Activated T-helper 17 cell treated with anti-CD3 and anti-CD28 coated beads, Interleukin-2, amount 50 U/mL, for 72 hours (primary cell): ENCODE data around the gene SLC34A3. TPM values are rescaled to one million over a fixed set of nuclear protein-coding genes. Genes with fewer than 3 reads are reported as not detected.
A peak's percentile ranks its signal among the peaks of the same experiment; 100 is the strongest.

ENCODE experiments used
- ATAC-seq: fragments of 150-1000 bp; cut with Tn5 transposase; replicated peaks from 2 replicates; pipeline ENCODE4 v1.10.0; 2021; ENCODE audit warnings: mild to moderate bottlenecking, moderate library complexity
- H3K27ac Mint-ChIP-seq: one replicate; pipeline ENCODE4 v1.8.0; 2022; ENCODE audit warnings: mixed read lengths
- H3K27me3 Mint-ChIP-seq: one replicate; pipeline ENCODE4 v1.8.0; 2022; ENCODE audit warnings: mixed read lengths
- H3K36me3 Mint-ChIP-seq: one replicate; pipeline ENCODE4 v1.8.0; 2022; ENCODE audit warnings: low read depth, mild to moderate bottlenecking, mixed read lengths
- H3K4me1 Mint-ChIP-seq: one replicate; pipeline ENCODE4 v1.8.0; 2022; ENCODE audit warnings: mixed read lengths
- H3K4me3 Mint-ChIP-seq: one replicate; pipeline ENCODE4 v1.8.0; 2022; ENCODE audit warnings: mild to moderate bottlenecking, mixed read lengths
- H3K9me3 Mint-ChIP-seq: one replicate; pipeline ENCODE4 v1.8.0; 2022; ENCODE audit warnings: mixed read lengths
- total RNA-seq, 2 donors: library from RNA; stranded (reverse); gene quantifications; one replicate each; pipeline ENCODE4 v1.2.3, GENCODE V29; 2022

Gene SLC34A3
- total RNA-seq, 2 donors from 2014 or later, result not detected

- Mint-ChIP-seq H3K9me3 (no peaks in the 10 kb centered on the region), H3K27ac (peak overlapping the region; percentile 88), H3K4me3 (peak overlapping the region; percentile 90), H3K4me1 (peaks cover 15% of the 10 kb centered on the region), H3K27me3 (no peaks in the 10 kb centered on the region), H3K36me3 (peaks cover 31% of the 10 kb centered on the region)
- ATAC-seq, result no peak
Measured at GRCh38 chr9:137204731-137205125, 26.0 kb upstream of the SLC34A3 start.

- H3K27me3 Mint-ChIP-seq, result no peaks in the 10 kb centered on the region
Measured at GRCh38 chr9:137205126-137206069, 25.3 kb upstream of the SLC34A3 start, which contains the start of the genes NDOR1 and TMEM203. Gene NDOR1 (plus strand): TSS chr9:137205700. CDS start chr9:137205778, 78 bp downstream. Gene TMEM203 (minus strand): TSS chr9:137205648. CDS start chr9:137205414, 234 bp downstream.

GRCh38 chr9:137206602-137207001, 24.1 kb upstream of the SLC34A3 start:
- no peak for ATAC-seq
- Mint-ChIP-seq H3K9me3 (no peaks in the 10 kb centered on the region), H3K4me1 (peaks cover 15% of the 10 kb centered on the region), H3K36me3 (peaks cover 31% of the 10 kb centered on the region), H3K27ac (peak overlapping the region; percentile 88), H3K27me3 (no peaks in the 10 kb centered on the region), H3K4me3 (peak overlapping the region; percentile 90)

More at GRCh38 chr9:137205126-137206069, 25.3 kb upstream of the SLC34A3 start, which contains the start of the genes NDOR1 and TMEM203:
- Mint-ChIP-seq H3K36me3 (peaks cover 31% of the 10 kb centered on the region), H3K4me1 (peaks cover 15% of the 10 kb centered on the region), H3K9me3 (no peaks in the 10 kb centered on the region), H3K27ac (peak within 1 kb of the TSS; percentile 88), H3K4me3 (peak within 1 kb of the TSS; percentile 90)
- peak; percentile 61 for ATAC-seq

GRCh38 chr9:137211532-137211931, 19.2 kb upstream of the SLC34A3 start:
- Mint-ChIP-seq H3K36me3 (peaks cover 28% of the 10 kb centered on the region), H3K4me3 (no peak overlapping the region), H3K27me3 (no peaks in the 10 kb centered on the region), H3K27ac (peak overlapping the region; percentile 60), H3K9me3 (no peaks in the 10 kb centered on the region), H3K4me1 (peaks cover 12% of the 10 kb centered on the region)
- no peak for ATAC-seq

- no peaks in the 10 kb centered on the region for H3K27me3 Mint-ChIP-seq
- H3K36me3 Mint-ChIP-seq, result peaks cover 18% of the 10 kb centered on the region
Measured at GRCh38 chr9:137212520-137212919, 18.2 kb upstream of the SLC34A3 start.

GRCh38 chr9:137213160-137214060, 17.3 kb upstream of the SLC34A3 start:
- no peaks in the 10 kb centered on the region for H3K27me3 Mint-ChIP-seq
- H3K9me3 Mint-ChIP-seq, result no peaks in the 10 kb centered on the region
- no peak overlapping the region for H3K27ac Mint-ChIP-seq
- no peaks in the 10 kb centered on the region for H3K4me1 Mint-ChIP-seq
- H3K4me3 Mint-ChIP-seq, result no peak overlapping the region
- H3K36me3 Mint-ChIP-seq, result peaks cover 11% of the 10 kb centered on the region
- no peak for ATAC-seq

More at GRCh38 chr9:137212520-137212919, 18.2 kb upstream of the SLC34A3 start:
- no peak overlapping the region for H3K27ac Mint-ChIP-seq
- H3K9me3 Mint-ChIP-seq, result no peaks in the 10 kb centered on the region
- H3K4me3 Mint-ChIP-seq, result no peak overlapping the region
- H3K4me1 Mint-ChIP-seq, result peaks cover 2% of the 10 kb centered on the region
- no peak for ATAC-seq

GRCh38 chr9:137214620-137215019, 16.1 kb upstream of the SLC34A3 start:
- ATAC-seq, result no peak
- H3K27me3 Mint-ChIP-seq, result no peaks in the 10 kb centered on the region
- no peak overlapping the region for H3K27ac Mint-ChIP-seq
- H3K4me3 Mint-ChIP-seq, result no peak overlapping the region
- H3K9me3 Mint-ChIP-seq, result no peaks in the 10 kb centered on the region
- H3K36me3 Mint-ChIP-seq, result no peaks in the 10 kb centered on the region
- no peaks in the 10 kb centered on the region for H3K4me1 Mint-ChIP-seq

- Mint-ChIP-seq H3K9me3 (no peaks in the 10 kb centered on the region), H3K27ac (no peak overlapping the region), H3K36me3 (no peaks in the 10 kb centered on the region), H3K4me1 (no peaks in the 10 kb centered on the region), H3K4me3 (no peak overlapping the region), H3K27me3 (no peaks in the 10 kb centered on the region)
- ATAC-seq, result no peak
Measured at GRCh38 chr9:137215196-137215986, 15.3 kb upstream of the SLC34A3 start.

GRCh38 chr9:137216188-137216965, 14.3 kb upstream of the SLC34A3 start:
- Mint-ChIP-seq H3K9me3 (no peaks in the 10 kb centered on the region), H3K4me3 (no peak overlapping the region), H3K36me3 (no peaks in the 10 kb centered on the region), H3K27me3 (no peaks in the 10 kb centered on the region), H3K4me1 (no peaks in the 10 kb centered on the region), H3K27ac (no peak overlapping the region)
- ATAC-seq, result no peak

GRCh38 chr9:137217276-137218211, 13.2 kb upstream of the SLC34A3 start:
- Mint-ChIP-seq H3K9me3 (no peaks in the 10 kb centered on the region), H3K4me1 (no peaks in the 10 kb centered on the region), H3K36me3 (no peaks in the 10 kb centered on the region), H3K27ac (no peak overlapping the region), H3K27me3 (no peaks in the 10 kb centered on the region), H3K4me3 (no peak overlapping the region)
- ATAC-seq, result no peak

GRCh38 chr9:137218212-137218753, 12.4 kb upstream of the SLC34A3 start:
- no peak overlapping the region for H3K4me3 Mint-ChIP-seq
- H3K27me3 Mint-ChIP-seq, result no peaks in the 10 kb centered on the region
- no peak overlapping the region for H3K27ac Mint-ChIP-seq
- H3K9me3 Mint-ChIP-seq, result no peaks in the 10 kb centered on the region
- H3K4me1 Mint-ChIP-seq, result no peaks in the 10 kb centered on the region
- no peaks in the 10 kb centered on the region for H3K36me3 Mint-ChIP-seq
- no peak for ATAC-seq

GRCh38 chr9:137218754-137219271, 11.9 kb upstream of the SLC34A3 start:
- Mint-ChIP-seq H3K9me3 (no peaks in the 10 kb centered on the region), H3K36me3 (no peaks in the 10 kb centered on the region), H3K27ac (no peak overlapping the region), H3K27me3 (no peaks in the 10 kb centered on the region), H3K4me1 (no peaks in the 10 kb centered on the region), H3K4me3 (no peak overlapping the region)
- ATAC-seq, result no peak
